Mammary epithelial cell (primary cell): Measurements from ENCODE around the gene PIGW.

Experiments used
- EZH2 ChIP-seq: IDR thresholded peaks from 2 replicates; pipeline ENCODE4 v1.6.1; 2012; ENCODE audit warnings: low read length, inconsistent platforms, borderline replicate concordance
- TF ChIP-seq, protein P1 (sequence below), 2 donors: IDR thresholded peaks in 1 of 2; conservative IDR thresholded peaks in 1 of 2; 2 replicates each; pipeline ENCODE4 v1.5.1; 2011 to 2012; ENCODE audit warnings: inconsistent platforms in 2 of 2, low read length in 2 of 2, mild to moderate bottlenecking in 2 of 2, control low read depth in 1 of 2, low read depth in 1 of 2; ENCODE audit not compliant: insufficient read depth in 1 of 2; ENCODE audit errors: extremely low read depth in 1 of 2

DNA sequence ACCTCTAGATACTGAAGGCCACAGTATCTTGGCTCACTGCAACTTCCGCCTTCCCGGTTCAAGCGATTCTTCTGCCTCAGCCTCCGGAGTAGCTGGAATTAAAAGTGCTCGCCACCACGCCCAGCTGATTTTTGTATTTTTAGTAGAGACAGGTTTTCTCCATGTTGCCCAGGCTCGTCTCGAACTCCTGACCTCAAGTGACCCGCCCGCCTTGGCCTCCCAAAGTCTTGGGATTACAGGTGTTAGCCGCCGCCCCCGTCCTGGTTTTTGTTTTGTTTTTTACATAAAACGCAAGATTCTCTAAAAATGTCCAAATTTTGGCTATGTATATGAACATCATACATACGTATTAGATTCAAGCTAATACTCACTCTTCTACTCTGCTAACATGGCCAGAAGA is 8.0 kb downstream of the PIGW start:
- TF ChIP-seq, protein P1, sequence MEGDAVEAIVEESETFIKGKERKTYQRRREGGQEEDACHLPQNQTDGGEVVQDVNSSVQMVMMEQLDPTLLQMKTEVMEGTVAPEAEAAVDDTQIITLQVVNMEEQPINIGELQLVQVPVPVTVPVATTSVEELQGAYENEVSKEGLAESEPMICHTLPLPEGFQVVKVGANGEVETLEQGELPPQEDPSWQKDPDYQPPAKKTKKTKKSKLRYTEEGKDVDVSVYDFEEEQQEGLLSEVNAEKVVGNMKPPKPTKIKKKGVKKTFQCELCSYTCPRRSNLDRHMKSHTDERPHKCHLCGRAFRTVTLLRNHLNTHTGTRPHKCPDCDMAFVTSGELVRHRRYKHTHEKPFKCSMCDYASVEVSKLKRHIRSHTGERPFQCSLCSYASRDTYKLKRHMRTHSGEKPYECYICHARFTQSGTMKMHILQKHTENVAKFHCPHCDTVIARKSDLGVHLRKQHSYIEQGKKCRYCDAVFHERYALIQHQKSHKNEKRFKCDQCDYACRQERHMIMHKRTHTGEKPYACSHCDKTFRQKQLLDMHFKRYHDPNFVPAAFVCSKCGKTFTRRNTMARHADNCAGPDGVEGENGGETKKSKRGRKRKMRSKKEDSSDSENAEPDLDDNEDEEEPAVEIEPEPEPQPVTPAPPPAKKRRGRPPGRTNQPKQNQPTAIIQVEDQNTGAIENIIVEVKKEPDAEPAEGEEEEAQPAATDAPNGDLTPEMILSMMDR (conservative IDR thresholded peaks at IDR 0.05 in 1 of 2, IDR thresholded peaks at IDR 0.05 in 1 of 2; ENCODE audit: extremely low read depth in 1 of 2, insufficient read depth in 1 of 2, low read depth in 1 of 2, low read length in 2 of 2), result no peak
- TF ChIP-seq EZH2, result no peak
